ENCODE measurements around the gene FOXS1. TPM values are rescaled to one million over a fixed set of nuclear protein-coding genes. Genes with fewer than 3 reads are reported as not detected.

The FOXS1 gene
- total RNA-seq, result 6.1 TPM
- long read RNA-seq, transcript FOXS1-201 (1 exons, 1,319 nt), result major isoform, 7 of 7 reads
- long read RNA-seq, partial matches to known transcripts, result 0 of 7 reads
- long read RNA-seq, other reads (novel, unspliced or antisense), result 0 of 7 reads

DNA sequence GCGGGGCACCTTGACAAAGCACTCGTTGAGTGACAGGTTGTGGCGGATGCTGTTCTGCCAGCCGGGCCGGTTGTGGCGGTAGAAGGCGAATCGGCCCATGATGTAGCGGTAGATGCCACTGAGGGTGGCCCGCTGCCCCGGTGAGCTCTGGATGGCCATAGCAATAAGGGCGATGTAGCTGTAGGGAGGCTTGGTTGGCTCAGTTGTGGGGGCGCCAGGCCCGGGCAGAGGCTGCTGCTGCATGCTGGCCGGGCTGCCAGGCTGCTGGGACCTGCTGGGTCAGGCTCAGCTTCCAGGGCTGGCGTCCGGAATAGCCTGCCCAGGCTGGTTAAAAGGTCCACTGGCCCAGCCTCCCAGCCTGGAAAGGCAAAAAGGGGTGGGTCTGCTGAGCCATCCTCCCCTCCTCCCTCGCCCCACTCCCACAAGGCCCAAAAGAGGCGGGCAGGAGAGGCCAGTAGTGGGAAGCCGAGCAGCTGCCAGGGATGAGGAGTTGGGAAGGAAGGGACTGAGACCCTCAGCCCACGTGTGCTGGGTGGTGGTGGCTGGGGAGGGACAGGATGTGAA, at the start of gene FOXS1:
TSS of gene FOXS1 (minus strand) at position 305 of the 564 bp plus-strand sequence. CDS start at position 243, 62 bp downstream.
- intact Hi-C loops (cut with DNase I), result loop anchor here (2.0 kb wide), 1 partner anchor 23 kb away; no protein-coding TSS in a partner anchor
- DNase-seq (ENCODE audit: low spot score), result peak; percentile 84

DNA sequence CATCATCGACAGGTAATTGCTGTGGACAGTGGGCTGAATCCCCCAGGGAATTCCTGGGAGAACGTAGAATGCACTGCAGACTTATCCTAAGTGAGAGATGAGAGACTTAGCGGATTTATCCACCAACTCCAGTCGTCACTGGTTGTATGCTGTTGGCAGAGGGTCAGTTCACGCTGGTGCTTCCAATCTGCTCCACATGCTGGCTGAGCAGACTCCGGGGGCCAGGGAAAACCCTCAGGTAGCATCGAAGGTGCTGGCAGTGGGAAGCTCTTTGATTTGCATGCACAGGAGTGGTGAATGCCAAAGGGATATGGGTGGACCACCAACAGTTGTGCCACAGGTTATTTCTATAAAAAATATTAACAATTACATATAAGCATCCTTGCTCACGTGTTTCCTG, 45.2 kb upstream of the FOXS1 start:
- no peak for DNase-seq (ENCODE audit: low spot score)
- intact Hi-C loops (cut with DNase I), result no loop called here

DNA sequence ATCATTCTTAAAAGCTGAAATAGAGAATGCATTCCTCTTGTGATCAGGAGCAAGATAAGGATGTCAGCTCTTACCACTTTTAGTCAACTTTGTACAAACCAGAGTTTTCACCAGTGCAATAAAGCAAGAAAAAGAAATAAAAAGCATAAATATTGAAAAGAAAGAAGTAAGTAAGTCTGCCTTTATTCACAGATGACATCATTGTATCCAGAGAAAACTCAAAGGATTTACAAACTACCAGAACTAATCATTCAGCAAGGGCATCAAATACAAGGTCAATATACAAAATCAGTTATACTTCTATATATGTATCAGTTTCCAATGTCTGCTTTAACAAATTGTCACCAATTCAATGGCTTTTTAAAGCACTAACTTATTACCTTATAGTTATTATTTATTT, 38.4 kb upstream of the FOXS1 start:
- intact Hi-C loops (cut with DNase I), result no loop called here
- DNase-seq (ENCODE audit: low spot score), result no peak

DNA sequence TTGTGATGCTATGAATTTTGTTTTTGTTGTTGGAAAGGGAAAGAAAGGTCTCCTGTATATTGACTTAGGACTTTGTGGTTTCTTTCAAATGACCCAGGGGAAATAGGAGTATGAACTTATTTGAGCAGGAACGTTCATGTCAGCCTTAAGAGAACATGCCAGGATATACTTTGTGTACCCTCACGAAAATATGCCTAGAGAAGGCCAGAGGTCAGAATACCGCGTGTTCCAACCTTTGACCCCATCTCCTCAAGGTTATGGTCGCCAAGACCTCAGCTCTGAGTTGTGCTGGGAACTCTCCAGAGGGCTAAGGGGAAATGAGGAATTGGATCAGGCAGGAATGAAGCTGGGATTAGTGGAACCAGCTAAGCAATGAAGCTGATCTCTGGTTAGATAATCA, 36.5 kb upstream of the FOXS1 start:
- intact Hi-C loops (cut with DNase I), result no loop called here
- DNase-seq (ENCODE audit: low spot score), result no peak

DNA sequence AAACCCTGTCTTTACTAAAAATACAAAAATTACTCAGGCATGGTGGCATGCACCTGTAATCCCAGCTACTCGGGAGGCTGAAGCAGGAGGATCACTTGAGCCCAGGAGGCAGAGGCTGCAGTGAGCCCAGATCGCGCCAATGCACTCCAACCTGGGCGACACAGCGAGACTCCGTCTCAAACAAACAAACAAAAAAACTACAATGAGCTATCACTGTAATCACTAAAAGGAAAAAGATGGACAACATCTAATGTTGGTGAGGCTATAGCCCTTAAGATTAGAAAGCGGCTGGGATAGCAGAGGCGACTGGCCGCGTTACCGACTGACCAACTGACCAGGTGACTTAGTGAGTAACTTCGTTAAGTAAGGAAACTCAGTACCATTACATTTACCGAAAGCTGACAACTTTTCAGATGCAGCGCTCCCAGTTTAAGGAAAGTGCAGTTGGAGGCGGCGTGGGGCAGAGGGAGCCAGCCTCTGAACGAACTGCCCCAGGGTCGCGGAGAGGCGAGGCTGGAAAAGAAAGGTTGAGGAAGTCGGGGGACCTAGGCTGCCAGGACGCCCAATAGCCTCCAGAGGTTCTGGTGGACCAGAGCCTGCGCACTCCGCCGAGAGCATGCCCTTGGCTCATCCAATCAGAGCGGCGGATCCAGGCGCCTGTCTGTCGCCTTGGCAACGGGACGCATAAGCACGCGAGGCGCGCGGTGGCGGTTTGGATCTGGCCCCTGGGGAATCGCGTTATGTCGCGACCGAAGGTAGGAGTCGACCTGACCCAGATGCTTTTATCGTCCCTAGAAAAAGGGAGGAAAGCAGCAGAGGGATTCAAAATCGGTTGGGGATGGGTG, 34.0 kb upstream of the FOXS1 start:
- intact Hi-C loops (cut with DNase I), result no loop called here

DNA sequence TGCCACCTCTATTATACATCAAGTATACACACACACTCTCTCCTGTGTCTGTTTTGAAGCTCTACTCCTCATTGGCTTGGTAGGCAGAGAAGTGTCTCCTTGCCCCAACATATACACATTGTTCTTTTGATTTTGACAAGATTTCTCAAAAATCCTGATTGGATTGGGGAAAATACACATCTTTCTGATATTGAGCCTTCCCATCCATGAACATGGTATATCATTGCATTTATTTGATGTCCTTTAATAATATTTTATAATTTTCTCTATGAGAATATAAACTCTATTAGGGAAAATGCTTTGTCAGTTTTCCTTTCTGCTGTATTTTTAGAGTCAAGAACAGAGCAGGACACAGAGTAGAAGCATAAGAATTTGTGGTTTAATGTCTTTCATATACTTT, 32.3 kb upstream of the FOXS1 start:
- intact Hi-C loops (cut with DNase I), result no loop called here
- no peak for DNase-seq (ENCODE audit: low spot score)

More for the DNA sequence above, 34.0 kb upstream of the FOXS1 start:
- DNase-seq (ENCODE audit: low spot score), result peak; percentile 96

DNA sequence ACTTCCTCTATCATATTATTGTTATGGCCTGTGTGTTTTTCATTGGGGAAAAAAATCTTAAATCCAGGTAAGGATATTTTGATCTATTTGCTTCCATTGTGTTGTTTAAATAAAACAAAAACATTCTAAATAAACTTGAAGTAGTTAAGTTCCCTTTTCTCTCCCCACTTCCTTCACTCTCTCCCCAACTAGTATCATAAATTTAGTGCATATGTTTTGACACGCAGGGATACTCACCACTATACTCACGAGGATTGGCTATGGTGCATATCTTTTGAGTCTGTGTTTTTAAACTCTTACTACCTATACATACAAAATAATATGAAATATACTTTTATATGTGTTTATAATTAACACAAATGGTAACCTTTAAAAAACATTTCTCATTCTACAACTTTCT, 30.3 kb upstream of the FOXS1 start:
- DNase-seq (ENCODE audit: low spot score), result no peak
- intact Hi-C loops (cut with DNase I), result no loop called here

DNA sequence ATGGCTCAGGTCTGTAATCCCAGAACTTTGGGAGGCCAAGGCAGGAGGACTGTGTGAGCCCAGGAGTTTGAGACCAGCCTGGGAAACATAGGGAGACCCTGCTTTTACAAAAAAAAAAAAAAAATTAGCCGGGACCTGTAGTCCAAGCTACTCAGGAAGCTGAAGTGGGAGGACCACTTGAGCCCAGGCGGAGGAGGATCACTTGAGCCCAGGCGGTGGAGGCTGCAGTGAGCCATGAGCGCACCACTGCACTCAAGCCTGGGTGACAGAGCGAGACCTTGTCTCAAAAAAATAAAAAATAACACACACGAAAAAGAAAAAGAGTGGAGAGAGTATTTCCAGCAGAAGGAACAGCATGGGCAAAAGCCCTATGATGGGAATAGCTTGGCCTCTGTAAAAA, 27.0 kb upstream of the FOXS1 start:
- intact Hi-C loops (cut with DNase I), result no loop called here
- DNase-seq (ENCODE audit: low spot score), result no peak

DNA sequence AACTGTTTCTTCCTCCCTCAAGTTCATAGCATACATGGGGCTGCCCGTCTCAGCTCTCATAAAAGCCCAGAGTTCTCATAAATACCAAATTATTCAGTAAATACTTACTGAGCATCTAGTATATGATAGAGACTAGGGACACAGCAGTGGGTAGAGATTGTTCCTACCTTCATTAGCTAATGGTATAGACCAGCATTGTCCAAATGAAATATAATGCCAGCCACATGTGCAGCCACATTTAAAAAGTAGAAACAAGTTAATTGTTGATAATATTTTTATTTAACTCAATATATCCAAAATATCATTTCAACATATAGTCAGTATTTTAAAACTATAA, 26.2 kb upstream of the FOXS1 start:
- intact Hi-C loops (cut with DNase I), result no loop called here

DNA sequence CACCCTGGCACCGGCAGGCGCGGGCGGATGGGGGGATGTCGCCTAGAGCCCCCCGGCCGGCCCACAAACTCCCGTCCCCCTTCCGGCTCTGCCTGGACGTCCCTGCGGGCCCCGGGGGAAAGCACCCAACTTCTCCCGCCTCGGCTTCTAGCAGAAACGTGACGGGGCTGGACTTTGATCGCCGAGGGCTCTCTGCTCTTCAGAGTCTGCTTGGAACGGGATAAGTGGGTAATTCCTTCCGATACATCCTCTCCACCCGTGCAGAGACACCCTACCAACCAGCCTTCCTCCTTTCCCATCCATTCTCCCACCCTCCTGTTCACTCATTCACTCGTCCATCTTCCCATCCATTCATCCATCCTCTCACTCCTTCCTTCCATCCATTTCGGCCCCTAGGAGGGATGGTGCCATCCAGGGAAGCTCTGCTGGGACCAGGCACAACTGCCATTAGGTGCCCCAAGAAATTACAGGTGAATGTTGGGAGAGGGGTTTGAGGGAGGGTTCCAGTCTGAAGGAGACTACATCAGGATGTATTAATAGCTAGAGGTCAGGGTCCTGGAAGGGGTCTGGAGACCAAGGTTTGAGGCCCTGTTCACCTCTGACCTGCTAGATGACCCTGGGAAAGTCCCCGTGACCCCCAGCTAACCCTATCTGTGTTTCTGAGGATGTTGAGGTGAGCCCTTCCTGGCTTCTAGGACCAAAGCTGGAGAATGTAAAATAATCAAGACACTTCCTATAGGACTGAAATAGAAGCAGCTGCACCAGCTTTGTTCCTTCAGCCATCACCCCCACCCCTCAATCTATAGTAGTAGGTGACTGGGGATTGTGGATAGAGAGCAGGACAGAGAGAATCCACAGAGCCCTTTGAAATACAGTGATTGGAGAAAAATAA, 25.6 kb upstream of the FOXS1 start:
- DNase-seq (ENCODE audit: low spot score), result no peak
- intact Hi-C loops (cut with DNase I), result no loop called here

More for the DNA sequence above, 26.2 kb upstream of the FOXS1 start:
- DNase-seq (ENCODE audit: low spot score), result no peak

DNA sequence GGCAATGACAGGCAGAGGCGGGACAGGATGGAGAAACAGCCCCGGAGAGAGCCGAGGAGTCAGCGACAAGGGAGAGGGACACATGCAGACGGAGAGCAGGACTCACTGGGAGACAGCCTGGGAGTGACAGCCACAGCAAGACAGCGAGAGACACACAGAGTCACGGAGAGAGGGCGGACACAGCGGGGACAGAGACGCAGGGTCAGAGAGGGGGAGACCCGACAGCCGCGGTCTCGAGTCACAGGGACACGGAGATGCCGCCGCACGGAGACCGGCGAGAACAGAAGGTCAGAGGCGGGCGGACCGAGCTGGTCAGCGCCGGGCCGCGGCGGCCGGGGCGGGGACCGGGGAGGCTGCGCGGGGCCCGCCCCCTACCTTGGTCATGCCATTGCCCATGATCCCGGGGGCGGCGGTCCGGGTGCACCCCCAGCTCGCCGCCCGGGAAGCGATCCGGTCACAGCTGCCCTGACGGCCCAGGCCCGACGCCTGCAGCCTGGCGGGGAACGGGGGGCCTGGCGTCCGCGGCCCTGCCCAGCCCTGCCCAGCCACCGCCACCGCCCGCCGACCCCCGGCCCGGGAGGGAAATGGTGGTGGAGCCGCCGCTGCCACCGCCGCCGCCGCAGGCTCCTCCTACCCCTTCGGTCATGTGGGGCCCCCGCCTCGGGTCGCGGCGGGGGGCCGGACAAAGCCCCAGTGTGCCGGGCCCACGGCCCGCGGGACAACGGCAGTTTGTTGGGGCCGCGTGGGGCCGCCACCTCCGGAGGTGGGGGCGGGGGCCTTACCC, 24.7 kb upstream of the FOXS1 start, which contains the start of the genes DUSP15 and TTLL9:
TSS of gene DUSP15 (minus strand) at position 586 of the 784 bp plus-strand sequence. CDS start at position 396, 190 bp downstream.
TSS of gene TTLL9 (plus strand) at position 693 of the 784 bp plus-strand sequence. CDS start 493 bp downstream, outside the sequence.
- DNase-seq (ENCODE audit: low spot score), result no peak
- intact Hi-C loops (cut with DNase I), result no loop called here

DNA sequence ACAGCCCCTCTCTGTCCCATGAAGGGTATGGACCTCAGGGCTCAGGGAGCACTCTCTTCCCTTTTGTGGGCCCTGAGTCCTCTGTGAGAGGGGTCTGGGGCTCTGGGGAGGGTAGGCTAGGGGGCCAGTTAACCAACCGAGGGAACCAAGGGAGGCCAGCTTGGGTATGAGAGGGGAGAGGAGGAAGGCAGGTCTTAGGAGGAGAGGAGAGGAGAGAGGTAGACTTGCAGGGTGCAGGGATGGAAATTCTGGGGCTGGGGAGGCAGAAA, 24.2 kb upstream of the FOXS1 start:
- no peak for DNase-seq (ENCODE audit: low spot score)
- intact Hi-C loops (cut with DNase I), result no loop called here

DNA sequence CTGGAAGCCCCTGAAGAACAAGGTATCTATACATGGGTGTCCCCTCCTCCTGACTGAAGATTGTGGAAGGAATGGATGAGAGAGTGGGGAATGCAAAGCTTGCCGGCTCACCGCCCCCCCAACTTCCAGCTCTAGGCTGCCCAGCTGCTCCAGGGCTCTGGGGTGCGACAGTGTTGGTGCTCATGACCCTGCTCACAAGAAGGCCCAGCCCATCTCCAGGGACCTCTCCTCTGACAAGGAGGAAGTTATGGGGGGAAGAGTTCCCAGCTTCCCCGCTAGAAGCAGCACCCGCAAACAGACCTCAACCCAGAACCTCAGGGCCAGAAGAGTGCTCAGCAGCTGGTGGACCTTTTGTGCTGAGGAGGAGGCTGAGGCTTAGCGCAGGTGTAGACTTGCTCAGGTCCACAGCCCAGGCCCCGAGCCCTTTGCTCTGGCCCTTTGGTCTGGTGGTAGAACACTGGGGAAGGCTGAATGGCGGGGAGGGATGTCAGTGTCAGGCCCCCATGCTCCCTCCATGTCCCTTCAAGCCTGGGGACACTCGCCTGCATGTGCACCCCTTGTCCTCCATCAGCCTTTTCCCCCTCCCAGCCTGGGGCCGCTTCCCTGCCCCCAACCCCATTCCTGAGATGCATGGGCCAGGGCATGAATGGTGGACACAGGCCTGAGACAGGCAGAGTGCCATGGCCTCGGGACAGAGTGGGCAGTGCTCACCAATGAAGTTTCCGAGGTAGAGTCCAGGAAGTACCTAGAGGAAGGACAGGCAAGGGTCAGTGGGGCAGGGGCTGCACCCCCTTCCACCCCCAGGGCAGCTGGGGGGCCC, 23.7 kb upstream of the FOXS1 start:
- intact Hi-C loops (cut with DNase I), result no loop called here

DNA sequence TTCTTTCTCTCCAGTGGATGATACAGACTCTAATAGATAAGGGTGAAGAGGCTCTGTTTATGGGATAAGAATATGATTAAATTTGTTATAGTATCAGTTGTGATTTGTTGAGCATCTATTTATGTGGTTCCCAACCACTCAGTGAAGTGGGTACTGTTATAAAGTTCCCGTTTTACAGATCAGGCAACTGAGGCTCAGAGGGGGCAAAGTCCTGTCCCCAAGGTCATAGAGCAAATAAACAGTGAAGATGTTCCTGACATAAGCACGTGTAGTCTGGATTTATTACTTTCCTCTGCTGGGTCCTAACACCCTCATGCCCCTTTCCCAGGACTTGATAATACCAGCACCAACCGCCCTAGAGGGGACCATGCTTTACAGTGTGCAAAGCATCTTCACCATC, 20.8 kb upstream of the FOXS1 start:
- intact Hi-C loops (cut with DNase I), result no loop called here
- DNase-seq (ENCODE audit: low spot score), result no peak

More for the DNA sequence above, 23.7 kb upstream of the FOXS1 start:
- no peak for DNase-seq (ENCODE audit: low spot score)

DNA sequence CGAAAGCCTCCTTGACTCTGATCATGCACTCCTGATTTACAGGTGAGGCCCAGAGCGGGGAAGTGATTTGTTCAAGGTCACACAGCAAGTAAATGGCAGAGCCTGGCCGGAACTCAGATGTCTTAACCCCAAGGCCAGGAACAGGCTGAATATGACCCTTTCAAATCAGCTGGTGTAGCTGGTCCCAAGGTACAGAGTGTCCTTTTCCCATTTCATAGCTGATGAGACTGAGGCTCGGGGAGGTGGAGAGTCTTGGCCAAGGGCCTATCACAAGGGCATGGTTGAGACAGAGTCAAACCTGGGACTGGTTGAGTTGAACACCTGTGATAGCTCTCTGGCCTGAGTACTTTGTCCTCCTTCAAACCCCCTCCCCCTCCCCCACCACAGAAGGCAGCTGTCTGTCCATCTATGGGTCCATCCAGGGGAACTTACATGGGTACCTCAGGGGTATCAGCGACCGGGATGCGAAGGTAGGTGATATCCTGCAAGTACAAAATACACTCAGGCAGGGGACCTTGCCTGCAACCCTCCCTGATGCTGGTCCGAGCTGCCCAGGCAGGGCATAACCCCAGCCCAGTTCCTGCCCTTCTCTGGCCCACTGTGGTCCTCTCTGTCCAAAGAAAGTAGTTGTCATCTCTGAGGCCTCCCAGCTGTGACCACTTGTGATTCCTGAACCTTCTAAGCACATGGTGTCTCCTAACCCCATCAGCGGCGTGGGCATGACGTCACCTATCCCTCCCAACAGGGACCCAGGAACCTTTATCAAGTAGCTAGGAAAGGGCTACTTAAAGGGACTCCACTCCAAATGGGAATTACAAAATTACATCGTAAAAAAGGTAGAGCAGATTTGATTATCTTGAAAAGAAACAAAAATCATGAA, 19.4 kb upstream of the FOXS1 start:
- intact Hi-C loops (cut with DNase I), result loop anchor here (2.0 kb wide), 1 partner anchor 22 kb away; no protein-coding TSS in a partner anchor
- DNase-seq (ENCODE audit: low spot score), result no peak

DNA sequence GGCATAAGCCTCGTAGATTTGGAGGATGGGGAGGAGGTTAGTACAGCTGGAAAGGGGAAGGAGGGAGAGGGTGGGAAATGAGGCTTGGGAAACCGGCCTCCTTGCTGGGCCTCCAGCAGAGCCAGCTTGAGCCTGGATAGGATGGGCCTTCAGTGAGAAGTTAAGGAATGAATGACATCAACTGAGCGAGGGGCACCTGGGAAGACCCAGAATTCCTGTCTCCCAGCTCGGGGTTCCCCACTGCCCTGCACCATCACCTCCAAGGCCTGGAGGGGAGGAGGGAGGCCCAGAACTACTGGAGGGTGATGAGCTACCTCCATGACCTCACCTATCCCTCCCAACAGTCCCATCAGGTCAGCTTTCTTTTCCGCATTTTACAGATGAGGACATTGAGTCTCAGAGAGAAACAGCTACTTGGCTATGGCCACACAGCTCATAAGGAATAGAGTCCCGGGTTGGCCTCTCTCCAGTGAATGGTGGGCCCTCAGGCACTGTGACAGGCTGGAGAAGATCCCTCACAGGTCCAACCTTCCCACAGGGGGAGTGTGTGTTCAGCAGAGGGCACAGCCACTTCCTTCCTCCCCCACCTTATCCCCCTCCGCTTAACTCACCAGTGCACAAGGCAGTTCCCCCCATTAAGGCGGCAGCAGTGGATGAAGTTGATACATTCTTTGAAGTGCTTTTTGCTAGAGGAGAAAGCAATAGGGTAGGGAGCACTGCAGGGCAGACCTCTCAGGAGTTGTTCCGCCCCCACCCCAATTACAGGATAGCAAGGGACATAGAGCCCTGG, 18.1 kb upstream of the FOXS1 start:
- DNase-seq (ENCODE audit: low spot score), result no peak
- intact Hi-C loops (cut with DNase I), result loop anchor here (2.0 kb wide), 1 partner anchor 23 kb away; no protein-coding TSS in a partner anchor

DNA sequence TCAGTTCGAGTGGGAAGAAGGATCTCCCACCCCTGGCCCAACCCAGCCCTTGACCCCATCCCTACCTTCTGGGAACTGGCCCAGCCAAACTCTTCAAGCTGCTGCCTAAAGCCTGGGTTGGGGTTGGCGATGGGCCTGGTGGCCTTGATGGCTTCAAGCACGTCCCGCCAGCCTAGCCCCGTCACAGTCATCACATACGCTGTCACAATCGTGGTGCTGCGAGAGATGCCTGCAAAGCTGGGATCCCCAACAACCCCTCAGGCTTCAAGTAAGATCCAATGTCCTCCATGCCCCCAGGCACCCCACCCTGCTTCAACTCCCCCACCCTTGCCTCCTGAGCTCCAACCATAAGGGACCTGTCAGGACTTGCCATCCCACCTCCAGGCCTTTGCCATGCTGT, 17.1 kb upstream of the FOXS1 start:
- intact Hi-C loops (cut with DNase I), result no loop called here
- peak; percentile 61 for DNase-seq (ENCODE audit: low spot score)

All from cardiac septum (tissue), 1 donor.